Testis (tissue), 2 donors: ENCODE measurements around the gene PRKG1.

Experiments used
- POLR2A ChIP-seq: fragments of 450-650 bp; IDR thresholded peaks from one replicate; pipeline ENCODE4 v1.6.1; 2017; ENCODE audit warnings: antibody characterized with exemption, mild to moderate bottlenecking, moderate library complexity
- TF ChIP-seq, protein P1 (sequence below), 3 experiments: fragments of 450-650 bp in 2 of 3; fragments of 200-600 bp in 1 of 3; sonication (generic) in 1 of 3; IDR thresholded peaks; one replicate each; pipeline ENCODE4 v1.5.1; 2016 to 2019; ENCODE audit warnings: antibody characterized with exemption in 3 of 3, mild to moderate bottlenecking in 2 of 3, moderate library complexity in 1 of 3

DNA sequence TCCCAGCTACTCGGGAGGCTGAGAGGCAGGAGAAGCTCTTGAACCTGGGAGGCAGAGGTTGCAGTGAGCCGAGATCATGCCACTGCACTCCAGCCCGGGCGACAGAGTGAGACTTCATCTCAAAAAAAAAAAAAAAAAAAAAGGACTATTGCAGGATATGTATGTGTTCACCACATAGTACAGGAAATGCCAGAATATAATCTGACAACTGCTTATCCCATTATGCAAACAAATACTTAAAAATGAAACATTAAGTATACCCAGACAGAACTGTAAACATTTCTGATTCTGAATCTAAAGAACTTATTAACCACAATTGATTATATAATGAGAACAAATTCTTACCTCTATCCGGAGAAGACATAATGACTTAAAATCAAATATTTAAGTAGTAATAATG, 1258.5 kb downstream of the PRKG1 start:
- TF ChIP-seq, protein P1, sequence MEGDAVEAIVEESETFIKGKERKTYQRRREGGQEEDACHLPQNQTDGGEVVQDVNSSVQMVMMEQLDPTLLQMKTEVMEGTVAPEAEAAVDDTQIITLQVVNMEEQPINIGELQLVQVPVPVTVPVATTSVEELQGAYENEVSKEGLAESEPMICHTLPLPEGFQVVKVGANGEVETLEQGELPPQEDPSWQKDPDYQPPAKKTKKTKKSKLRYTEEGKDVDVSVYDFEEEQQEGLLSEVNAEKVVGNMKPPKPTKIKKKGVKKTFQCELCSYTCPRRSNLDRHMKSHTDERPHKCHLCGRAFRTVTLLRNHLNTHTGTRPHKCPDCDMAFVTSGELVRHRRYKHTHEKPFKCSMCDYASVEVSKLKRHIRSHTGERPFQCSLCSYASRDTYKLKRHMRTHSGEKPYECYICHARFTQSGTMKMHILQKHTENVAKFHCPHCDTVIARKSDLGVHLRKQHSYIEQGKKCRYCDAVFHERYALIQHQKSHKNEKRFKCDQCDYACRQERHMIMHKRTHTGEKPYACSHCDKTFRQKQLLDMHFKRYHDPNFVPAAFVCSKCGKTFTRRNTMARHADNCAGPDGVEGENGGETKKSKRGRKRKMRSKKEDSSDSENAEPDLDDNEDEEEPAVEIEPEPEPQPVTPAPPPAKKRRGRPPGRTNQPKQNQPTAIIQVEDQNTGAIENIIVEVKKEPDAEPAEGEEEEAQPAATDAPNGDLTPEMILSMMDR (IDR thresholded peaks at IDR 0.05), result no peak
- no peak for TF ChIP-seq POLR2A
